AG20443 (cell line): ENCODE data around the gene MAP3K4.
"Not testable (repeated sequence)": the region's sequence is repeated elsewhere in the genome, so short reads cannot be mapped to it uniquely, and the experiment has no call there.

Source experiments
- DNase-seq: peaks from one replicate; pipeline ENCODE4 v3.0.0; 2012; ENCODE audit warnings: low spot score, mixed read lengths

Gene MAP3K4

GRCh38 chr6:160972594-160972993, 19.0 kb upstream of the MAP3K4 start:
- not testable (repeated sequence) for DNase-seq

GRCh38 chr6:160973311-160974250, 18.0 kb upstream of the MAP3K4 start:
- DNase-seq, result peak; percentile 72

GRCh38 chr6:160974304-160974771, 17.2 kb upstream of the MAP3K4 start:
- DNase-seq, result peak; percentile 86

GRCh38 chr6:160975162-160975561, 16.4 kb upstream of the MAP3K4 start:
- DNase-seq, result no peak

GRCh38 chr6:160975961-160976360, 15.6 kb upstream of the MAP3K4 start:
- not testable (repeated sequence) for DNase-seq

GRCh38 chr6:160978141-160978901, 13.2 kb upstream of the MAP3K4 start:
- peak; percentile 73 for DNase-seq

GRCh38 chr6:160979061-160979708, 12.4 kb upstream of the MAP3K4 start:
- DNase-seq, result peak; percentile 45

GRCh38 chr6:160983377-160983948, 8.1 kb upstream of the MAP3K4 start:
- DNase-seq, result not testable (repeated sequence)

GRCh38 chr6:160986851-160987250, 4.7 kb upstream of the MAP3K4 start:
- DNase-seq, result no peak

- no peak for DNase-seq
These were observed 4.3 kb upstream of the MAP3K4 start for GRCh38 chr6:160987265-160987664.

- DNase-seq, result no peak
These were observed 643 bp upstream of the MAP3K4 start for GRCh38 chr6:160990847-160991405.

GRCh38 chr6:160992061-160992979, 751 bp downstream of the MAP3K4 start:
- peak; percentile 71 for DNase-seq

GRCh38 chr6:160992980-160993314, 1.4 kb downstream of the MAP3K4 start:
- DNase-seq, result no peak

GRCh38 chr6:160995271-160995670, 3.7 kb downstream of the MAP3K4 start:
- DNase-seq, result no peak

GRCh38 chr6:160996131-160996601, 4.6 kb downstream of the MAP3K4 start:
- no peak for DNase-seq

- DNase-seq, result no peak
These were observed 6.6 kb downstream of the MAP3K4 start for GRCh38 chr6:160998217-160998616.

- no peak for DNase-seq
These were observed 7.2 kb downstream of the MAP3K4 start for GRCh38 chr6:160998766-160999165.

- DNase-seq, result no peak
These were observed 7.9 kb downstream of the MAP3K4 start for GRCh38 chr6:160999516-160999915.

GRCh38 chr6:161000632-161001031, 9.1 kb downstream of the MAP3K4 start:
- DNase-seq, result no peak

- no peak for DNase-seq
These were observed 9.9 kb downstream of the MAP3K4 start for GRCh38 chr6:161001421-161001820.

GRCh38 chr6:161003336-161003735, 11.8 kb downstream of the MAP3K4 start:
- DNase-seq, result no peak
